ENCODE results near the gene NCDN.

Gene NCDN

DNA sequence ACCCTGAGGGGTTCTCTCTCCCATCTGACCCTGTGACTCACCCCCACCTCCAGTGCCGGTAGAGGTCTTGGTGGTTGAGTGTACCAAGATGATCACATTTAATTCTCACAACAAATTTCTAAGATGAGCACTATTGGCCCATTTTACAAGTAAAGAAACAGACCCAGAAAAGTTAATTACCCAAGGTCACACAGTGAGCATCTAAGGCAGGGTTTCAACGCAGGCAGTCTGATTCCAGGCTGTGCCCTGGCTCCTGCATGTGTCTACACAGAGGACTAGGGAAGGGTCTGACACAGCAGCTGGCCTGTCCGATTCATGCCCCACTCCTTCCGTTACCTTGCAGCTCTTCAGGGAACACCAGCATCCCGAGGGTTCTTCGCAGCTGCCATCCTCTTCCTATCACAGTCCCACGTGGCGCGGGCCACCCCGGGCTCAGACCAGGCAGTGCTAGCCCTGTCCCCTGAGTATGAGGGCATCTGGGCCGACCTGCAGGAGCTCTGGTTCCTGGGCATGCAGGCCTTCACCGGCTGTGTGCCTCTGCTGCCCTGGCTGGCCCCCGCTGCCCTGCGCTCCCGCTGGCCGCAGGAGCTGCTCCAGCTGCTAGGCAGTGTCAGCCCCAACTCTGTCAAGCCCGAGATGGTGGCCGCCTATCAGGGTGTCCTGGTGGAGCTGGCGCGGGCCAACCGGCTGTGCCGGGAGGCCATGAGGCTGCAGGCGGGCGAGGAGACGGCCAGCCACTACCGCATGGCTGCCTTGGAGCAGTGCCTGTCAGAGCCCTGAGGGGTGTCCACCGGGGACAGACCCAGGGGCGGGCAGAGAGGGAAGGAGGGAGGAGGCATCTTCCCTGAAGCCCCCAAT is 7.5 kb downstream of the NCDN start:
- TF ChIP-seq, protein P1, sequence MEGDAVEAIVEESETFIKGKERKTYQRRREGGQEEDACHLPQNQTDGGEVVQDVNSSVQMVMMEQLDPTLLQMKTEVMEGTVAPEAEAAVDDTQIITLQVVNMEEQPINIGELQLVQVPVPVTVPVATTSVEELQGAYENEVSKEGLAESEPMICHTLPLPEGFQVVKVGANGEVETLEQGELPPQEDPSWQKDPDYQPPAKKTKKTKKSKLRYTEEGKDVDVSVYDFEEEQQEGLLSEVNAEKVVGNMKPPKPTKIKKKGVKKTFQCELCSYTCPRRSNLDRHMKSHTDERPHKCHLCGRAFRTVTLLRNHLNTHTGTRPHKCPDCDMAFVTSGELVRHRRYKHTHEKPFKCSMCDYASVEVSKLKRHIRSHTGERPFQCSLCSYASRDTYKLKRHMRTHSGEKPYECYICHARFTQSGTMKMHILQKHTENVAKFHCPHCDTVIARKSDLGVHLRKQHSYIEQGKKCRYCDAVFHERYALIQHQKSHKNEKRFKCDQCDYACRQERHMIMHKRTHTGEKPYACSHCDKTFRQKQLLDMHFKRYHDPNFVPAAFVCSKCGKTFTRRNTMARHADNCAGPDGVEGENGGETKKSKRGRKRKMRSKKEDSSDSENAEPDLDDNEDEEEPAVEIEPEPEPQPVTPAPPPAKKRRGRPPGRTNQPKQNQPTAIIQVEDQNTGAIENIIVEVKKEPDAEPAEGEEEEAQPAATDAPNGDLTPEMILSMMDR (IDR thresholded peaks at IDR 0.05; ENCODE audit: borderline replicate concordance, insufficient read depth, low read depth, low read length): no peak
- no peak overlapping the region for H3K4me3 ChIP-seq (ENCODE audit: low read depth, low read length)

GRCh38 chr1:35565742-35566133 is 8.1 kb downstream of the NCDN start:
- TF ChIP-seq, protein P1 (IDR thresholded peaks at IDR 0.05; ENCODE audit: borderline replicate concordance, insufficient read depth, low read depth, low read length): no peak
- no peak overlapping the region for H3K4me3 ChIP-seq (ENCODE audit: low read depth, low read length)

DNA sequence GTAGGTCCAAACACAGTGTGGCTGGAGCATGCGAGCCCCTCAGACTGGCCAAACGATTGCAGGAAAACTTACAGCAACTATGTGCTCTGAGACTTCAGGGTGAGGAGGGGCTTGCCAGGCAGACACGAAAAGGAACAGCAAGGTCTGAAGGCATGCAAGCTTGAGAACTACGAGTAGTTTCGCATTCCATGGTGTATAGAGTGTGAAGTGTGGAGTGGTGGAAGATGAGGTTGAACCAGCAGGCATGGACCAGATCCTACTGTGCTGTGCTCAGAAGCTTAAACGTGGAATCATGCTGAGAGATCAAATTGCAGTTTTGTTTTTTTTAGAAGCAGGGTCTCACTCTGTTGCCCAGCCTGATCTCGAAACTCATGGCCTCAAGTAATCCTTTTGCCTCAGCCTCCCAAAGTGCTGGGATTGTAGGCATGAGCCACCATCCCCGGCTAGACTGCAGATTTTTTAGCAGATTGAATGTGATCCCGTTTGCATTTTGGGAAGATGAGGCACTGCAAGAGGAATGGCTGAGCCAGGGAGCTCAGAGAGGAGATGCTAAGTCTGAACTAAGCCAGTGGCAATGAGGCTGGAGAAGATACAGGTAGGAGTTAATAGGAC is 10.5 kb downstream of the NCDN start:
- TF ChIP-seq, protein P1 (IDR thresholded peaks at IDR 0.05; ENCODE audit: borderline replicate concordance, insufficient read depth, low read depth, low read length): no peak

DNA sequence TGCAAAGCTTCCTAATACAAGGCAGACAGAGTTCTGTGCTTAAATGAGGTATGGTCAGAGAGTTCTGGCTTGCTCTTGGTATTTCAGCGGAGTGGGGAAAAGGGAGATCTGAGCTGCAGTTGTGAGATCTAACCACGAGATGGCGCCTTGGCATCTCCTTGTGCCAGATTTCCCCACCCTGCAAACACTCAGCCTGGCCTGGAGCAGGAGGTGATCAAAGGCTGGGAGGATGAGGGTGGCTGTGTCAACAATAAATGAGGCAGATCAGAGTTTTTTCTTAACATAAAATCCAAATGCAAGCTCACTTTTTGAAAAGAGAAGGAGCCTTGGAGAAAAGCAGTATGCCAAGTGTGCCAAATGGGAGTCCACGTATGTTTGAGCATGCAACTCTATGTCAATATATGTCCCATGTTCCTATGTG is 11.4 kb downstream of the NCDN start:
- H3K4me3 ChIP-seq (ENCODE audit: low read depth, low read length): no peak overlapping the region
- TF ChIP-seq, protein P1 (IDR thresholded peaks at IDR 0.05; ENCODE audit: borderline replicate concordance, insufficient read depth, low read depth, low read length): peak; percentile 85

More for the DNA sequence above, 10.5 kb downstream of the NCDN start:
- H3K4me3 ChIP-seq (ENCODE audit: low read depth, low read length): no peak overlapping the region

DNA sequence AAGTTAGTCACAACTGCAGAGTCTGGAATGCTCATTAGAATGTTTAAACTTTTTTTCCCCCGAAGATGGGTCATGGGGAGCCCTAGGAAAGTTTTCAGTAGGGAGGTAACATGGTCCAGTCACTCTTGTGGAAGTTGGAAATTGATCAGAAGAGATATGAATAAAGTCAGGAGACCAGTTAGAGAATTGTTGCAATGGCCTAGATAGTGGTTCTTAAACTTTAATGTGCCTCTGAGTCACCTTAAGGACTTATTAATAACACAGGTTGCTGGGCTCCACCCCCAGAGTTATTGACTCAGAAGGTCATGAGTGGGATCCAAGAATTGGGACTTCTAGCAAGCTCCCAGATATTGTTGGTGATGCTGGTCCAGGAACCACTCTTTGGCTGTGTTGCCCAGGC is 12.3 kb downstream of the NCDN start:
- no peak overlapping the region for H3K4me3 ChIP-seq (ENCODE audit: low read depth, low read length)
- TF ChIP-seq, protein P1 (IDR thresholded peaks at IDR 0.05; ENCODE audit: borderline replicate concordance, insufficient read depth, low read depth, low read length): no peak

DNA sequence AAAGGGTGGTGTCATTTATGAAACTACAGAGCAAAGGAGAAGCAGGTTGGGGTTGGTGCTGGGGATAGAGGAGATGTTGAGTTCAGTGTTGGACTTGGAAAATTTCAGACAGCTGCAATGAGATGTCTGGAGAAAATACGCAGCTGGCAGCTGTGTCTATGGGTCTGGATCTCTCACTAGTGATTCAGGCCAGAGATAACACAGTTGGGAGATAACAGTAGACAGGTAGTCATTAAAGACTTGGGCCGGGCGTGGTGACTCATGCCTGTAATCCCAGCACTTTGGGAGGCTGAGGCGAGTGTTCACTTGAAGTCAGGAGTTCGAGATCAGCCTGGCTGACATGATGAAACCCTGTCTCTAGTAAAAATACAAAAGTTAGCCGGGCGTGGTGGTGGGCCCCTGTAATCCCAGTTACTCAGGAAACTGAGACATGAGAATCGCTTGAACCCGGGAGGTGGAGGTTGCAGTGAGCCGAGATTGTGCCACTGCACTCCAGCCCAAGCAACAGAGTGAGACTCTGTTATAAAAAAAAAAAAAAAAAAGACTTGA is 13.1 kb downstream of the NCDN start:
- H3K4me3 ChIP-seq (ENCODE audit: low read depth, low read length): no peak overlapping the region
- TF ChIP-seq, protein P1 (IDR thresholded peaks at IDR 0.05; ENCODE audit: borderline replicate concordance, insufficient read depth, low read depth, low read length): no peak

Data from GM12875 (cell line).